ENCODE data around the gene ADAP2.

DNA sequence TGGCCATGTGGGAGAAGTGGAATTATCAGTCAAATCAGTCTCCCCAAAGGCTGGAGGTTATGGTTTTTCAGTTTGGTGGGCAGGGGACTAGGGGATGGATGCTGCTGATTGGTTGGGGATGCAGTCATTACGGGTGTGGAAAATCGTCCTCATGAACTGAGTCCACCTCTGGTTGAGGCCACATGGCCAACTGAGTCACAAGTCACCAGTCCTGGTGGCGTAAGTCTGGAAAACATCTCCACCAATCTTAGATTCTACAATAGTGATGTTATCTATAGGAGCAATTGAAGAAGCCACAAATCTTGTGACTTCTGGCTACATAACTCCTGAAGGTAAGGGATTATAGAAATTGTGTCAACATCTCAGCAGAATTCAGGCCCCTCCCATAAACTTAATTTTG, 43.9 kb downstream of the ADAP2 start:
- TF ChIP-seq TAF1 (IDR thresholded peaks at IDR 0.05; ENCODE audit: low read depth, low read length) = no peak
- TF ChIP-seq POLR2AphosphoS5 (IDR thresholded peaks at IDR 0.05; ENCODE audit: low read depth, low read length) = no peak
